Measurements from ENCODE around the gene NFAM1. TPM values are rescaled to one million over a fixed set of nuclear protein-coding genes. Genes with fewer than 3 reads are reported as not detected.

The NFAM1 gene
- total RNA-seq, 6 experiments from 2014 or later = 2.1 to 6.6 (median 2.4) TPM

GRCh38 chr22:42439021-42439567 is 6.9 kb upstream of the NFAM1 start:
- TF ChIP-seq CTCF (IDR thresholded peaks at IDR 0.05) (no peak), POLR2A (IDR thresholded peaks at IDR 0.05) (no peak)

GRCh38 chr22:42438293-42438650 is 6.1 kb upstream of the NFAM1 start:
- intact Hi-C loops (cut with DNase I) = loop anchor here (5.0 to 10.0 kb wide), 2 partner anchors 271 to 473 kb away; partner anchors contain the start of gene SEPTIN3 (in 1 of the 2)
- WGBS (ENCODE audit: insufficient coverage, low coverage, low lambda C conversion rate, missing lambda C conversion rate) = 24% methylated on average over 11 of the region's 12 CpGs
- no peaks in the 10 kb centered on the region for H3K9me3 ChIP-seq
- no peaks in the 10 kb centered on the region for H3K36me3 ChIP-seq
- peaks cover 0 to 9% (median 1%) of the 10 kb centered on the region in 4 donors for H3K4me1 ChIP-seq
- TF ChIP-seq CTCF (IDR thresholded peaks at IDR 0.05) (no peak), POLR2A (IDR thresholded peaks at IDR 0.05) (no peak)
- DNase-seq (no peak), ATAC-seq (no peak)
- no peak overlapping the region for H3K27ac ChIP-seq
- H3K4me3 ChIP-seq = no peak overlapping the region
- no peaks in the 10 kb centered on the region for H3K27me3 ChIP-seq

More at GRCh38 chr22:42439021-42439567, 6.9 kb upstream of the NFAM1 start:
- DNase-seq = no peak
- H3K4me3 ChIP-seq = no peak overlapping the region
- H3K9me3 ChIP-seq = no peaks in the 10 kb centered on the region
- H3K27ac ChIP-seq = no peak overlapping the region
- H3K36me3 ChIP-seq = no peaks in the 10 kb centered on the region
- H3K27me3 ChIP-seq = no peaks in the 10 kb centered on the region
- intact Hi-C loops (cut with DNase I) = loop anchor here (5.0 to 10.0 kb wide), 2 partner anchors 272 to 474 kb away; partner anchors contain the start of gene SEPTIN3 (in 1 of the 2)
- no peak for ATAC-seq
- 71% methylated on average over 13 of the region's 13 CpGs for WGBS (ENCODE audit: insufficient coverage, low coverage, low lambda C conversion rate, missing lambda C conversion rate)
- peaks cover 0 to 9% (median 1%) of the 10 kb centered on the region in 4 donors for H3K4me1 ChIP-seq

GRCh38 chr22:42437488-42438292 is 5.5 kb upstream of the NFAM1 start:
- Histone ChIP-seq H3K36me3 (no peaks in the 10 kb centered on the region), H3K9me3 (no peaks in the 10 kb centered on the region), H3K27me3 (no peaks in the 10 kb centered on the region), H3K27ac (peak overlapping the region in 1 of 3 donors; percentile 38), H3K4me3 (peak overlapping the region; percentile 32 to 50 (median 38)), H3K4me1 (peaks cover 0 to 9% (median 1%) of the 10 kb centered on the region in 4 donors)
- ATAC-seq = peak; percentile 84 to 91 (median 88)
- TF ChIP-seq CTCF (IDR thresholded peaks at IDR 0.05) = peak; percentile 92 to 97 (median 96)
- no peak for TF ChIP-seq POLR2A (IDR thresholded peaks at IDR 0.05)
- 6% methylated on average over 9 of the region's 33 CpGs for WGBS (ENCODE audit: insufficient coverage, low coverage, low lambda C conversion rate, missing lambda C conversion rate)
- intact Hi-C loops (cut with DNase I) = loop anchor here (5.0 to 10.0 kb wide), 2 partner anchors 270 to 473 kb away; partner anchors contain the start of gene SEPTIN3 (in 1 of the 2)
- peak; percentile 79 to 84 (median 79) for DNase-seq

GRCh38 chr22:42436404-42436803 is 4.2 kb upstream of the NFAM1 start:
- H3K9me3 ChIP-seq = no peaks in the 10 kb centered on the region
- H3K4me3 ChIP-seq = no peak overlapping the region
- intact Hi-C loops (cut with DNase I) = loop anchor here (5.0 to 10.0 kb wide), 2 partner anchors 269 to 472 kb away; partner anchors contain the start of gene SEPTIN3 (in 1 of the 2)
- H3K4me1 ChIP-seq = peaks cover 0 to 9% (median 1%) of the 10 kb centered on the region in 4 donors
- DNase-seq = no peak
- H3K36me3 ChIP-seq = no peaks in the 10 kb centered on the region
- WGBS (ENCODE audit: insufficient coverage, low coverage, low lambda C conversion rate, missing lambda C conversion rate) = 76% methylated on average over 2 of the region's 7 CpGs
- H3K27me3 ChIP-seq = no peaks in the 10 kb centered on the region
- peak overlapping the region in 1 of 3 donors; percentile 33 for H3K27ac ChIP-seq
- TF ChIP-seq POLR2A (IDR thresholded peaks at IDR 0.05) (no peak), CTCF (IDR thresholded peaks at IDR 0.05) (no peak)
- ATAC-seq = no peak

Data from right lobe of liver (tissue), 6 donors.